ENCODE measurements around the gene GRP.
A peak's percentile ranks its signal among the peaks of the same experiment; 100 is the strongest.
"Not testable (repeated sequence)": the region's sequence is repeated elsewhere in the genome, so short reads cannot be mapped to it uniquely, and the experiment has no call there.

The GRP gene

DNA sequence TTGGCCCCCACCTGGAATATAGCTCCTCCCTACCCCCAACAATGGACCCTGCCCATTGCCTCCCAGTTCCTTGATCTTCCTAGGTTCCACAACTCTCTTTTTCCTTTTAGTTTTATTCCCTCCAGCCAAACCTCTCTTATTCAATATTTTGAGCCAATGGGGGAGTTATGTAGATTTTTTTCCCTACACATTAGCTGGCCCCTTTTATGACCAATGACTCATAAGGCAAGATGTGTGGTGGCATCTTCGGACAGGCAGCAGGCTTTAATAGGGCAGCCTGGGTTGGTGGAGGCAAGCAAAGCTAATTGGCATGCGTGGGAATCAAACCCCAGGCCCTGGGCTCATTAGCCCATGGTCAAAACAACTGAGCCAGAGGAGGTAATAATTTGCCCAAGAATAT lies 9.2 kb downstream of the GRP start:
- no peak for DNase-seq (ENCODE audit: low spot score)

DNA sequence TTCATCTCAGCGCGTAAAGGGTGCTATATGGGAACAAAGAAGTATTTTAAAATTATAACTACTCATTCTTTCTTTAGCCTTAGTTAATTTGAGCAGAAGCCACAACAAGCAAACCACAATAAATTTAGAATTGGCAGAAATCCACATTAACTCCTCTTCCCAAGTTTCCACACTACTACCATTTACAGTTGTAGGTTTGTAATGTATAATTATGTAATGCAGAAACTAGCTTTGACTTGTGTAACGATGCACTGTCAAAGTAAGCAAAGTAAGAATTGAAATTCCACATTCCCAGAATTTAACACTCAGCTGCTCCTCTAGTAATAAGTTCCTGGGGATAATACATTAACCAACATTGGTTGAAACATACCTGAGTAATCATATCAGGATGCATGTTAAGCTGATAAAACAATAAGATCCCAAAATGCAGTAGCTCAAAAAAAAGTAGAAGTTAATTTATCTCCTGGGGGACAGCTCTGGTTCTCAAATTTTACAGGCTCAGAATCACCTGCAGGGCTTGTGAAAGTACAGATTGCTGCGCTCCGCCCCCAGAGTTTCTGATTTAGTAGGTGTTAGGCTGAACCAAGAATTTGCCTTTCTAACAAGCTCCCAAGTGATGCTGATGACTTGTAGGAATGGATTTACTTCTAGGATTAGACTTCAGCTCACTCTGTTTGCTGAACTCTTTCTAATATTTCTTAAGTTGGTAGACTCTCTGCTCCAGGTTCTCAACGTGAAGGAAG lies 9.9 kb downstream of the GRP start:
- DNase-seq (ENCODE audit: low spot score) = no peak

DNA sequence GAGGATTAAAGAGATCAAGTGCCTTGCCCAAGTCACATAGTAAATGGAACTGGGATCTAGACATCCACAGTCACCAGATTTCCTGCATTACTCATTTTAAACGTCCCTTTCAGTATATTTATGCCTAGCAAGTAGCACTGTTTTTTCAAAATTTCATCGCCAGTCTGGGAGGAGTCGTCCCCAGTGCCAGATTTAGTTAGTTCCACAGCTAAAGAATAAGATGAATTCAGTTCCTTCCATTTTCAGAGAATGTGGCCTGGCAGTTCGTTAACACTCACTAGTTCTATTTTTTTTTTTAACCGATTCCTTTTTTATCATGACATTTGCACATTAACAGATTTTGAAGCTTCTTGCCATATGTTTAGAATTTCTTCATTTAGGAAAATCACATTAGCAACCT lies 11.2 kb downstream of the GRP start:
- DNase-seq (ENCODE audit: low spot score) = no peak

DNA sequence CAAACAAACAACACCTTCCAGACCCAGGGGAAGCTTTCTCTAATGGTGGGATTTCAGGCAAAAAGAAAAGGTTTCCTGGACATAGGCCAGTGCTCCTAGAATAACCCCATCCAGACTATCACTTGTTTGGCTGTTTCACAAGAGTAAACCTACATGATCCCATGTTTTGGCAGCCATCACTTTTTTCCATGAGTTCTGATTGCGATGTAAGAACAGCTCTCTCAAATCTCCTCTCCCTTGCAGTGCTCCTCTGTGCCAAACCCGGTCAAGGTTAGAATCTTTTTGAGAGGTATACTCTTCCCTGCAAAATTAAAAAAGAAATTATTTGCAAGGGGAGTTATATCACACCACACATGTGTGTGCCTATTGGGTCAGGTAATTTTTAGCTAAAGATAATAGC lies 11.9 kb downstream of the GRP start:
- no peak for DNase-seq (ENCODE audit: low spot score)

DNA sequence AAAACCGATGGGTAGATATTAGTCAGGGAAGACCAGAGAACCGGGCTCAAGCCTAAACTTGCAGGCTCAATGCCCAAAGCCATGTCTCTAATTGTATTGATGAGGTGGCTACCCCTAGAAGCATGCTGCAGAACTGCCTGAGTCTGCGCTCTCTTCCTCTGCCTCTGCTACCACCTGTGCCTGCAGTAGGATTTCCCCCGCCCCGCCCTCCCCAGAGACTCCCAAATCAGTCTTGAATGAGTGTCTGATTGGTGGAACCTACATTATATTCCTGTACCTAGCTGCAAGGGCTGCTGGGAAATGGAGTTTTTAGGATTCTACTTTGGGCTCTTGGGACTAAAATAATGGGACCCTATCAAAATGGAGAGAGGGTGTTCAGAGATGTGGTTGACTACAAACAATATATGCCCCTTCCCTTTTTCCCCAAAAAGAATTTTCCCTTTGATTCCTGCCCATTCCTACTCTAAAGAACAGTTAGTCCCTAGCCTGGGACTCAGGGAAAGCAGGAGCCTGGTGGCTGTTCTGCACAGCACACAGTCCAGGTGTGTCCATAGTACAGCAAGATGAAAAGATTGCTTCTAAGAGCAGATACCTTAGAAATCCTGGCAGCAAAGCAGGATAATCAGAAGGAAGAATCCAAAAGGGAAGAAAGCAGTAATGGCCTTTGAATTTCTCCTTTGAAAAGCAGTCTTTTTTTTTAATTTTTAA lies 12.5 kb downstream of the GRP start:
- DNase-seq (ENCODE audit: low spot score) = no peak

DNA sequence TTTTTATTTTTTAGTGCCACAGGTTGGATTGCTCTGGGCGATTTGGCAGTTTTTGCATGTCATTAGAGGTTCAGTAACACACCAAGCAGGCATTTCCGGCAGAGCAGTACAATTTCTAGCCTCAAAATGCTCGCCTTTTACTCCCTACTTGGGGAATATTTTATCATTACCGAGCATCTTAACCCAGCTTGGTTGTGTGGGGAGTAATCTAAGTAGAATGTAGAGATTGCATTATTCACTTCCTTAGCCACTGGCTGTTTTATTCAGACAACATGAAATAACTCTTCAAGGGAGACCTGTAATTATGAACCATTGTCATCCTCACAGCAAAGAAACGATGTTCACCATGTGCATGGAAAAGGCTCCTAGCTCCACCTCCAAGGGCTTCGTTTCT lies 13.1 kb downstream of the GRP start:
- DNase-seq (ENCODE audit: low spot score) = no peak

DNA sequence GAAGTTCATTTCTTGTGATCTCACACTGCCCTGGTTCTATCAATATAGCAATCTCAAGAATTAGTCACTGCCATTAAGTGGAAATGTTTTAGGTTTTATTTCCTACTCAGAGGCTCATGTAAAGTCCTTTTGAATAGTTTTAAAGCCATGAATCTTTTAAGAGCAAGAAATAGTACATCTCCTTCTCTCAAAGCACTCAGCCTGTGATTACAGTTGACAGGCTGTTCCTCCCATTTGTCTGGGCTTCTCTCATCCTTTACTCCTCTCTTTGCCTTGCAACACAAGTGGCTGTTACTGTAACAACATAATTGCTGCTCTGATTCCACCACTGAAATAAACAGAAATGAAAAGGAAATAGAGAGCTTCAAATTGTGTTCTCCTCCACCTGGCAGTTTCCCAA lies 18.4 kb downstream of the GRP start:
- no peak for DNase-seq (ENCODE audit: low spot score)

DNA sequence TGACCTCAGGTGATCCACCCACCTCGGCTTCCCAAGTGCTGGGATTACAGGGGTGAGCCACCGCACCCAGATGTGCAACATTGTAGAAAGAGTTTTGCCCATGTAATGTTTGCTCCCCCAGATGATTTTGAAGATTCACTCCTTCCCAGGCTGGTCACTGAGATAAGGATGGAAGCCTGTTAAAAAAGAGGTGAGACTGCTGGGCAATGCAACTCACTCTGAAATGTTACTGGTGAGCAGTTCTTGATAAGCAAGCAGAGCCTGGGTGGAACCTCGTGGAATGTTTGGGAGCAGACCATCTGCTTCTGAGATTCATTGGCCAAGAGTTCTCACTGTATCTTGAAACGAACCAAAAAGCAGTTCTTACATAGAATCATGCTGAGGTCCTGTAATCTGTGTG lies 19.7 kb downstream of the GRP start:
- no peak for DNase-seq (ENCODE audit: low spot score)

DNA sequence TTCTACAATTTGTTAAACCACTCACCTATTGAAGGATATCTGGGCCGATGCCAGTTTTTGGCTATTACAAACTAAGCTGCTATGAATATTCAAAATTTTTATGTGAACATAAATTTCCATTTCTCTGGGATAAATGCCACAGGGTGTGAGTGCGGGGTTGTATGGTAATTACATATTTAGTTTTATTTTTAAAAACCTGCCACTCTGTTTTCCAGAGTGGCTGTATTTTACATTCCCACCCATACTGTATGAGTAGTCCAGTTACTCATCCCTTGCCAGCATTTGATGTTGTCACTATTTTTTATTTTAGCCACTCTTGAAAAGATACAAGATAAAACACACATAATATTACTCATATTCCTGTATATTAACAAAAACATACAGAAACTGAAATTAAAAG lies 22.9 kb downstream of the GRP start:
- DNase-seq (ENCODE audit: low spot score) = no peak

DNA sequence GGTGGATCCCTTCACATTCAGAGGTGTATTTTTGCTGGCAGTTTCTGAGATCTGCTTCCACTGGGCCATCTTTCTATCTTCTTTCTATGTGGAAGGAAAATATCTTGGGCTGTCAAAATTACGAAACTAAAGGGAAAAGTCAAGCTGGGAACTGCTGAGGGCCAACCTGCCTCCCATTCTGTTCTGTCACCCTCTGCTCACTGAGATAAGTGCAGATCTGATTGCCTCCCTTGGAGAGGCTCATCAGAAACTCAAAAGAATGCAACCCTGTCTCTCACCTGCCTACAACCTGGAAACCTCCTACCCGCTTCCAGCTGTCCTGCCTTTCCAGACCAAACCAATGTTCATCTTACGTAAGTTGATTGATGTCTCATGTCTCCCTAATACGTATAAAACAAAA lies 26.8 kb downstream of the GRP start:
- no peak for DNase-seq (ENCODE audit: low spot score)

DNA sequence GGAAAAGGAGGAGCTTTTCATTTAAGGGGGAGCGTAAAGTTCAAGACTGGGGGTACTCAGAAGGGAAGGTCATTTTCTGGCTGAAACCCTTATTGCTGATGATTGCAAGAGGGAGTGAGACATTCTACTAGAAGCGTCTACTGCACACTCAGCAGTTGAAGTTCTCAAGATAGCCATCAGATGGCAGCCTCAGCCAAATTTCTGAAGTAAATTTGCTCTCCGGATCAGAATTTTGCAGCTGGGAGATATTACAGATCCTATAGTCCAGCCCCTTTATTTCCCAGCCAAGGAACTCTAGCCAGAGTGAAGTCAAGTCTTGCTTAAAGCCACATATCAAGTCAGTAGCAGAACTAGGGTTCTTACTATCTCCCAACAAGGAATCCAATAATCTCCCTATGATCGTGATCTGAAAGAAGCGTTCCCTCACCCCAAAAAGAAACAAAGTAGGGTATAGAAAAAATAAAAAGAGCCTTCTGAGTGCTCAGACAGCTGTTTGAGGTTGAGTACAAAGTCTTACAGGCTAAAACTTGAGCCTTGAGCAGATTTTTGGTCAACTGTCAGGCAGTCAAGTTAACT lies 29.3 kb downstream of the GRP start:
- DNase-seq (ENCODE audit: low spot score) = peak; percentile 8

DNA sequence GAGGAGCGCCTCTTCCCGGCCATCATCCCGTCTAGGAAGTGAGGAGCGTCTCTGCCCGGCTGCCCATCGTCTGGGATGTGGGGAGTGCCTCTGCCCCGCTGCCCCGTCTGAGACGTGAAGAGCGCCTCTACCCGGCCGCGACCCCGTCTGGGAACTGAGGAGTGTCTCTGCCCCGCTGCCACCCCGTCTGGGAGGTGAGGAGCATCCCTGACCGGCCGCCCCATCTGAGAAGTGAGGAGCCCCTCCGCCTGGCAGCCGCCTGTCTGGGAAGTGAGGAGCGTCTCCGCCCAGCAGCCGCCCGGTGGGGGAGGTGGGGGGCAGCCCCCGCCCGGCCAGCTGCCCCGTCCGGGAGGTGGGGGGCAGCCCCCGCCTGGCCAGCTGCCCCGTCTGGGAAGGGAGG lies 35.5 kb downstream of the GRP start:
- not testable (repeated sequence) for DNase-seq (ENCODE audit: low spot score)

DNA sequence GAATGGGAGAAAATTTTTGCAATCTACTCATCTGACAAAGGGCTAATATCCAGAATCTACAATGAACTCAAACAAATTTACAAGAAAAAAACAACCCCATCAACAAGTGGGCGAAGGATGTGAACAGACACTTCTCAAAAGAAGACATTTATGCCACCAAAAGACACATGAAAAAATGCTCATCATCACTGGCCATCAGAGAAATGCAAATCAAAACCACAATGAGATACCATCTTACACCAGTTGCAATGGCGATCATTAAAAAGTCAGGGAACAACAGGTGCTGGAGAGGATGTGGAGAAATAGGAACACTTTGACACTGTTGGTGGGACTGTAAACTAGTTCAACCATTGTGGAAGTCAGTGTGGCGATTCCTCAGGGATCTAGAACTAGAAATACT lies 41.9 kb downstream of the GRP start:
- not testable (repeated sequence) for DNase-seq (ENCODE audit: low spot score)

DNA sequence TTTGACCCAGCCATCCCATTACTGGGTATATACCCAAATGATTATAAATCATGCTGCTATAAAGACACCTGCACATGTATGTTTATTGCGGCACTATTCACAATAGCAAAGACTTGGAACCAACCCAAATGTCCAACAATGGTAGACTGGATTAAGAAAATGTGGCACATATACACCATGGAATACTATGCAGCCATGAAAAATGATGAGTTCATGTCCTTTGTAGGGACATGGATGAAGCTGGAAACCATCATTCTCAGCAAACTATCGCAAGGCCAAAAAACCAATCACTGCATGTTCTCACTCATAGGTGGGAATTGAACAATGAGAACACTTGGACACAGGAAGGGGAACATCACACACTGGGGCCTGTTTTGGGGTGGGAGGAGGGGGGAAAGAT lies 42.3 kb downstream of the GRP start:
- not testable (repeated sequence) for DNase-seq (ENCODE audit: low spot score)

DNA sequence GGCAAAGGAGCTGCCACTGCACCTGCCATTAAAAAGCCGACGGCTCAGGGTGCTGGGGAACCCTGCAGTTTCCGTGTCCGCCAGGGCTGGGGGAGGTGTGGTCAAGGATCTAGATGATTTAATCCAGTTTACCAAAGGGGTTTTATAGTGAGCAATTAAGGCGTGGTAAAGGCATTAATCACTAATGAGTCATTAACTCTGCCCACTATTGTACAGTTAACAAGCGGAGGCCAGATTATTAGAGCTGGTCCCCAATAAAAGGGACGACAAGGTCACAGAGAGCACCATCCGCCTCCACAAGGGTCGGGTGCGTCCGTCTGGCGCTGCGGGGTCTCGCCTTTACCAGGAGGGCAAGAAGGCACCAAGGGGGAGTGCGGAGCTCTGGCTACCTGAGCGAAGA lies 43.7 kb downstream of the GRP start:
- DNase-seq (ENCODE audit: low spot score) = no peak

DNA sequence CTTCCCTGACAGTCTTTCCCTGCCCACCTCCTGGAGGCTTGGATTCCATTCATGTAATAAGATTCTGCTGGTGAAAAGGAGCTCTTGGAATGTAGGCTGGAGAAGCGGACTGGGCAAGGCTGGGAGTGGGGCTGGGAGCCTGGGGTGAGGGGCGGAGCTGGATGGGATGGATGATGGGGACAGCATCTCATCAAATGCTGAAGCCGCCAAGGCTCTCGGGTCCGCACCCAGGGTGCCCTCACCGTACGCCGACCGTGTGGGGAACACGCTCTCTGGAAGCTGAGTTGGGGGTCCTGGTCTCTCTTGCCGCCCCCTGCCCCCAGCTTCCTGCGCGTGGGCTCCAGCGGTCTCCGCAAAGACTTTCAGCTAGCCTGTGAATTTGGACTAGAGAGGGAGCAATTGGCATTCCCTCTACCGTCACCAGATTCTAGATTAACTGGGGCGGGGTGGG lies 44.2 kb downstream of the GRP start:
- no peak for DNase-seq (ENCODE audit: low spot score)

DNA sequence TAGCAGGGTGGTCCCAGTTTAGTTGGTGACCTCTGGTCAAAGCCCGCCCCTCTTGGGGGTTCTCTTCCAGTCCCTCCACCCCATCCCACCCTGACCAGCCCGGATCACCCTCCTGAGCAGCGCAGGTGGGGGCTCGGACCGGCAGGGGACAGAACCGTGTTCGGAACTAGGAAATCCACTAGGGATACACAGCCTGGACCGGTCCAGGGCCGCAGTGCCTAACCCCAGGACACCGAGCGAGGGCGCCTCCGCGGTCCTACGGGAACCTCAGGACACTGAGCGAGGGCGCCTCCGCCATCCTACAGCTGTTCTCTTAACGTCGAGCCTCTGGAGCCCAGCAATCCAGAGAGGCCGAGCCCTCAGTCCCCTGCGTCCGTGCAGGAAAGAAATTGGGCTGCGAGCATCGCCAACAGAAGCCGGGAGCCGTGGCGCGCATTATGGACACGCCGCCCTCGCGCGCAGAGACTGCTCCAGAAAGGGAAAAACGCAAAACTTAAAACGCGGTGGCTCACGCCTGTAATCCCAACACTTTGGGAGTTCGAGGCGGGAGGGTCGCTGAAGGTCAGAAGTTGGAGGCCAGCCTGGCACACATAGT lies 44.8 kb downstream of the GRP start:
- no peak for DNase-seq (ENCODE audit: low spot score)

DNA sequence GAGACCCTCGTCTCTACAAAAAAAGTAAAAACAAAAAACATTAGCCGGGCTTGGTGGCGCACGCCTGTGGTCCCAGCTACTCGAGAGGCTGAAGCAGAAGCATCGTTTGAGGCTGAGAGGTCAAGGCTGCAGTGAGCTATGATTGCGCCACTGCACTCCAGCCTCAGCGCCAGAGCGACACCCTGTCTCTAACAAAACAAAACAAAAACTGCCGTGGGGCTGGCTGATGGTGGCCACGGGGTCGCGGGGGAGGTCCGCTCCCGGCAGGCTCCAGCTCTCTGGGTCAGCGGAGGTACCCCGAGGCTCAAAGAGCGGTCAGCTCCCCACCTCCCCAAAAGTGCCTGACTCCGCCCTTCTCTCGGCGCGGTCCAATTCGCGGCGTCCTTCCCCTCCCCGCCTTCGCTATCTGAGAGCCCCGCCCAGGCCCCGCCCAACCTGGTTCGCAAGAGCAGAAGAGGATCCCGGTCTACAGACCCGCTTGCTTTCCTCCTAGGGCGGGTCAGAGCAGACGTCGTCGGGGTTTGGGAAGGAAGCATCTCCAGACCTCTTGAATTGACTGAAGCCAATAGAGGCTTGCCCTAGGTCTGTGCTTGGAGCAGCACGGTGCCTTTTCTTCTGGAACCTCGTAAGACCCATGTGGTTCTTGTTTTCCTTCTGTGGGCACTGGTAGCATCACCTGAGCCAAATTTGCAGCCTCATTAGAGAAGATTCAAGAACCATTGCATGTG lies 45.5 kb downstream of the GRP start:
- DNase-seq (ENCODE audit: low spot score) = no peak

DNA sequence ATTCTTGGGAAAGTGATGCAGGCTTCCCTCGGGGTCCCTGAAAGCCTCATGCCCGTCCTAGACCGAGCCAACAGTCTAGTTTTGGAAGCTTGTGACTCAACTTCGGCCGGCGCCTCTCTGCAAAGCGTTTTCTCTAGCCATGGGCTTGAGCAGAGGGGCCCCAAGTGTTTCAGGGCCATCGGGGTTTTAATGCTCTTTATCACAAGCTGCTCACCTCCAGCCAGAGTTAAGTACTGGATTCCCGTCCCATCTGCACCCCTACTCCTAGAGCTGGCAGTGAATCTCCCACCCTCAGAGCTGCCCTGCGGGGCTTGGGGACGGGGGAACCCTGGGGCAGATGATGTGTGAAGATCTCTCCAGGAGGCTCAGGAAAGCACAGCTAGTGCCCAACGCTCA lies 46.0 kb downstream of the GRP start:
- DNase-seq (ENCODE audit: low spot score) = no peak

DNA sequence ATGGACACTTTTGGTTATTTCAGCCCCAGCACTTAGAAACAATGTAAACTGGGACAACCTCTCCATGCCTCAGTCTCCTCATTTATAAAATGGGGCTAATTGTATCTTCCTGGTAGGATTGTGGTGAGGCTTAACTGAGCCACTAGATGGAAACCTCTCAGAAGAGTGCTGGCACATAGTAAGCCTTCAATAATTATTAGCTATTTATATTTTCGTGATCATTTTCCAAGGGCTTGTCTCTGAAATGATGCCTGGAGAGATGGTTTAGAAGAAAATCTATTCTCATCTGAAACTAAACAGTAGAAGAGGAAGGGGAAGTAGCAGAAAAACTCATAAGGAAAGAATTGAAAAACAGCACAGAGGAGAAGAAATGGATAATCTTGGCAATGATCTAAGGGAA lies 46.5 kb downstream of the GRP start:
- DNase-seq (ENCODE audit: low spot score) = no peak

DNA sequence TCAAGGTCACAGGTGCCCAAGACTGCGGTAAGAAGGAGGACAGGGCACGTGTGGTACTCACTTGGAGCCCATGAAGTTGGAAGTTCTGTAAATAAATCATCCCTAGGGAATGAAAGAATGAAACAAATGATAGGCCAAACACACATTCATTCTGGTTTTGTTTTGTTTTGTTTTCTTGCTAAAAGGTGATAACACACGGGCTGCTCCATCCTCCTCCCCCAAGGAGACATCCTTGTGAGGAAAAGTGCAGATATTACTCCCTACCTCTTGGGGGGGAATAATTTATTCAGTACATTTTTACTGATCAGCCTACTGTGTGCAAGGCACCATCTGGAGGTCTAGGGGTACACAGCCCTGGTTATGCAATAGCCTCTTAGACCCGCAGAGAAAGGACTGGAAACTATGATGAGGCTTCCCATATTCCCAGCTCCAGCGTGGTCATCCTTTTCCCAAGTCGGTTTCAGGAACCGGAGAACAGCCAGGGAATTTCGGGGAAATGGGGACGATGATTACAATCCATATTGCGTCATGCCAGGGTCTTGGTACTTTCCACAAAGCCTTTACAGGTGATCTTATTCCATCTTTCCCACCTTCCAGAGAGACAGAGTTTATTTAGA lies 47.0 kb downstream of the GRP start:
- DNase-seq (ENCODE audit: low spot score) = no peak

DNA sequence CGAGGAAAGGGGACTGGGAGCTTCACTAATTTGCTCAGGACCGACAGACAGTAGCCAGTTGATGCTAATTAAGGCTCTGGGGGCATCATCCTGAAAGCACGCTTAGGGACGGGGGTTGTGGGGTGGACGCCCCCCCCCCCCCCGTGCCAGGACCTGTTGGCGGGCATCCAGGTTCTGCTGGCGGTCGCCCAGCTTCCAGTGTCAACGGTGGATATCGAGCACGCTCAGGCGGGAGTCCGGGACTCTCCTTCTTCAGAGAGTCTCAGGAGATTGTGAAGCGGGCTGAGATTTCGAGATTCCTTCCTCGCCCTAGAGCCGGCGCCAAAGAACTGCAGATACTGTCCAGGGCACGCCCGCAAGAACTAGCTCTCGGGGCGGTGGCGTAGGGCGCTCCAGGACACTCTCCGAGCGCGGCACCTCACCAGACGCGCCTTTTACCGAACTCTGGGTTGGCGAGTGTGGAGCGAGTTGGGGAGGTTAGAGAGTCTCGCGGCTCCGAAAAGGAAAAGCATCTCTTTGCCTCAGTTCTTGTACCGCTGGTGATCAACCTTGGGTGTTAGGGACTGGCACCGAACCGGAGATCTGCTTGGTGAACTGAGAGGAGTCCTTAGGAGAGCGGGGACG lies 47.7 kb downstream of the GRP start:
- no peak for DNase-seq (ENCODE audit: low spot score)

Measured in hematopoietic multipotent progenitor cell treated with erythropoietin and hydrocortisone succinate and interleukin-3 and kit ligand, for 15 days (in vitro differentiated cells).